KMS-11 (cell line): ENCODE data around the gene CDCA5.

ENCODE experiments used
- H2AFZ ChIP-seq: fragments of 200-600 bp; sonication (generic); 2 replicates; pipeline ENCODE4 v1.6.1; 2016; ENCODE audit warnings: antibody characterized with exemption, mixed run types, low read depth
- H3K27ac ChIP-seq: fragments of 200-600 bp; sonication (generic); 2 replicates; pipeline ENCODE4 v1.6.1; 2016; ENCODE audit warnings: mild to moderate bottlenecking, mixed run types
- H3K27me3 ChIP-seq: fragments of 200-600 bp; sonication (generic); 2 replicates; pipeline ENCODE4 v1.6.1; 2017; ENCODE audit warnings: mild to moderate bottlenecking, low read depth, mixed run types, moderate library complexity; ENCODE audit not compliant: insufficient read depth
- H3K36me3 ChIP-seq: fragments of 200-600 bp; sonication (generic); 2 replicates; pipeline ENCODE4 v1.6.1; 2017; ENCODE audit warnings: mild to moderate bottlenecking, mixed run types; ENCODE audit not compliant: insufficient read depth
- H3K4me1 ChIP-seq: fragments of 200-600 bp; sonication (generic); 2 replicates; pipeline ENCODE4 v1.6.1; 2016; ENCODE audit warnings: mild to moderate bottlenecking, low read depth, mixed run types; ENCODE audit not compliant: poor library complexity, severe bottlenecking
- H3K4me2 ChIP-seq: fragments of 200-600 bp; sonication (generic); 2 replicates; pipeline ENCODE4 v1.7.0; 2016; ENCODE audit warnings: mild to moderate bottlenecking, mixed run types
- H3K4me3 ChIP-seq: fragments of 200-600 bp; sonication (generic); IDR thresholded peaks from 2 replicates; pipeline ENCODE4 v1.6.1; 2017; ENCODE audit warnings: low read depth, low read length, mixed read lengths; ENCODE audit not compliant: insufficient read depth
- H3K79me2 ChIP-seq: fragments of 200-600 bp; sonication (generic); 2 replicates; pipeline ENCODE4 v1.6.1; 2016; ENCODE audit warnings: low read depth, mixed run types; ENCODE audit not compliant: insufficient read depth
- H3K9ac ChIP-seq: fragments of 200-600 bp; sonication (generic); 2 replicates; pipeline ENCODE4 v1.6.1; 2016; ENCODE audit warnings: mild to moderate bottlenecking, mixed run types
- H4K20me1 ChIP-seq: fragments of 200-600 bp; sonication (generic); 2 replicates; pipeline ENCODE4 v1.6.1; 2016; ENCODE audit warnings: mild to moderate bottlenecking, mixed run types; ENCODE audit not compliant: insufficient read depth
- TF ChIP-seq, protein P1 (sequence below): fragments of 200-600 bp; sonication (generic); conservative IDR thresholded peaks from 2 replicates; pipeline ENCODE4 v1.6.1; 2017; ENCODE audit warnings: low read depth, mild to moderate bottlenecking, antibody characterized with exemption, low read length, moderate library complexity, mixed read lengths

The CDCA5 gene

DNA sequence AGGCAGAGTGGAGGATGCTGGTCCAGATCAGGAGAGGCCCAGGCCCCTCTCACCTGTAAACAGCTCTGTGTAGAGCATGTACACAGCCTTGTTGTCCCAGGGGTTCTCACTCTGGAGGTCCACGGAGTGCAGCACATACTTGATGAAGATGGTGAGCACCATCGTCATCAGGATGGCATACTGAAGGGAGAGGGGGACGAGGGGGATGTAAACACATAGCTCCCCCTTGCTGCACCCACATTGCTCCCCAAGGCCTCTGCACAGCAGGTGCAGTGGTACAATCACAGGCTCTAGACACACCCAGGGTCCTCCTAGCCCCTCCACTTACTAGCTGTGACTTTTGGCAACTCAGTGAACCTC lies 47.6 kb upstream of the CDCA5 start:
- peaks cover 25% of the 10 kb centered on the region for H3K4me1 ChIP-seq
- H3K27me3 ChIP-seq = no peaks in the 10 kb centered on the region
- no peaks in the 10 kb centered on the region; the same call in 1 of the 2 replicates for H3K36me3 ChIP-seq
- no peak overlapping the region for H3K4me2 ChIP-seq
- no peak overlapping the region for H3K4me3 ChIP-seq
- H3K9ac ChIP-seq = no peak overlapping the region
- no peak overlapping the region for H2AFZ ChIP-seq
- TF ChIP-seq, protein P1, sequence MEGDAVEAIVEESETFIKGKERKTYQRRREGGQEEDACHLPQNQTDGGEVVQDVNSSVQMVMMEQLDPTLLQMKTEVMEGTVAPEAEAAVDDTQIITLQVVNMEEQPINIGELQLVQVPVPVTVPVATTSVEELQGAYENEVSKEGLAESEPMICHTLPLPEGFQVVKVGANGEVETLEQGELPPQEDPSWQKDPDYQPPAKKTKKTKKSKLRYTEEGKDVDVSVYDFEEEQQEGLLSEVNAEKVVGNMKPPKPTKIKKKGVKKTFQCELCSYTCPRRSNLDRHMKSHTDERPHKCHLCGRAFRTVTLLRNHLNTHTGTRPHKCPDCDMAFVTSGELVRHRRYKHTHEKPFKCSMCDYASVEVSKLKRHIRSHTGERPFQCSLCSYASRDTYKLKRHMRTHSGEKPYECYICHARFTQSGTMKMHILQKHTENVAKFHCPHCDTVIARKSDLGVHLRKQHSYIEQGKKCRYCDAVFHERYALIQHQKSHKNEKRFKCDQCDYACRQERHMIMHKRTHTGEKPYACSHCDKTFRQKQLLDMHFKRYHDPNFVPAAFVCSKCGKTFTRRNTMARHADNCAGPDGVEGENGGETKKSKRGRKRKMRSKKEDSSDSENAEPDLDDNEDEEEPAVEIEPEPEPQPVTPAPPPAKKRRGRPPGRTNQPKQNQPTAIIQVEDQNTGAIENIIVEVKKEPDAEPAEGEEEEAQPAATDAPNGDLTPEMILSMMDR = no peak
- no peaks in the 10 kb centered on the region for H4K20me1 ChIP-seq
- no peak overlapping the region for H3K27ac ChIP-seq
- H3K79me2 ChIP-seq = peaks cover 14% of the 10 kb centered on the region

DNA sequence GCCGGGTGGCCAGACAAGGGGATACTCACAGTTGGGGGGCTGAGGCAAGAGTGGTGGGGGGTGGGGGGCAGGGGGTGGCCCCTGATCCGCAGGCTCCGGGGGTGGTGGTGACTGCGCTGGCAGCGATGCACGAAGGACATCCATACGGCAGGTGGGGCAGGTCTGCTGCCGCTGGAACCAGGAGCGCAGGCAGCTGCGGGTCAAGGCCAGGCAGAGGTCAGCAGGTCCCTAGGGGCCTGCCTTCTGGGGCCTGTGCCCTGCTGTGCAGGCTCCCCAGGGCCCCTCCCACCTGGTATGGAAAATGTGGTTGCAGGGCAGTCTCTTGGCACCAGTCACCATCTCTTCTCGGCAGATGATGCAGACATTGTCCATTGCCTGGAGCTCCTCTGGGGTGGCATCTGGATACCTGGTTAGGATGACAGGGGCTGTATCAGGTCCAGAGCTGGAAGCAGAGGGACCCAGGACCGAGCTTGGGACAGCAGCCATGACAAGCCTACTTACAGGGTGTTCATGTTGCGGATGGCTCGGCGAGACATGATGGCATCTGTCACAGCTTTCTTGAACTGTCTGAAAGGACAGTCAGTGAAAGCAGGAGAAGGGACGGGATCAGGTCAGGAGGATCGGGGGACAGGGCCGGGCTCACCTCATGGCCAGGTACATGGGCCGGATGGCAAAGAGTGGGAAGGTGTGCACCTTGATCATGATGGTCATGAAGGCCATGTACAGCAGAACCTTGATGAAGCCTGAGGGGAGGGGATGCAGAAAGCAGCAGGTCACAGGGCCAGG lies 47.0 kb upstream of the CDCA5 start:
- no peak overlapping the region for H3K9ac ChIP-seq
- no peak overlapping the region for H2AFZ ChIP-seq
- no peak overlapping the region for H3K4me3 ChIP-seq
- no peak overlapping the region for H3K4me2 ChIP-seq
- H3K79me2 ChIP-seq = peaks cover 14% of the 10 kb centered on the region
- no peaks in the 10 kb centered on the region for H4K20me1 ChIP-seq
- peaks cover 19% of the 10 kb centered on the region for H3K4me1 ChIP-seq
- H3K36me3 ChIP-seq = no peaks in the 10 kb centered on the region; the same call in 1 of the 2 replicates
- TF ChIP-seq, protein P1 = no peak
- no peak overlapping the region for H3K27ac ChIP-seq
- H3K27me3 ChIP-seq = no peaks in the 10 kb centered on the region

DNA sequence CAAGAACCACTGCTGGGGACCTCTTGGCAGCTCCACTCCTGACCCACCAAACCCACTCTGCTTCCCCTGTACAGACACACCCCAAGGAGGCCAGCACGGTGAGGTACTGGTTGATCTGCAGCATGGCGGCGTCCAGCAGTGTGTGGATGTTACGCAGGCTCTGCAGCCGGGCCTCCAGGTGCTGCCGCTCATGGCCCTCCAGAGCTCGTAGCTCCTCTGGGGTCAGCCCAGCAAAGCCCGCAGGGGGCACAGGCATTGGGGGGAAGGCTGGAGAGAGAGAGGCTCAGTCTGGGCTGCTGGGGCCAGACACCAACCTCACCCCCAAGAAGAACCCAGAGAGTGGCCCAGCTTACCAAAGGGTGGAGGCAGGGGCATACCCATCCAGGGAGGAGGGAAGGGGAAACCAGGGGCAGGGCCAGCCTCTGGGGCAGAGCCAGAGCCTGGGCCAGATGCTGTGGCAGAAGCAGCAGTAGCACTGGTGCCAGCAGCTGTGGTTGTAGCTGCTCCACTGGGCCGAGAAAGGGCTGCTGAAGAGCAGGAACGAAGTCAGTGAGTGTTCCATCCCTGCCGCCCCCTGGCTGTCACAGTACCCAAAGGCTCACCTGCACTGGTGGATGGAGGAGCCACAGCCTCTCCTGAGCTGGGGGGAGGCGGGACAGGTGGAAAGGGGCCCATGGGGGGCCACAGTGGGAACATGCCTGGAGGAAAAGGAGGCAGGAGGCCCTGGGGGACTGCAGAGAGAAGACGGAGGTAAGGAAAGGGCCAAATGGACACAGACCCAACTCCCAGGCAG lies 46.0 kb upstream of the CDCA5 start:
- no peak overlapping the region for H2AFZ ChIP-seq
- H3K36me3 ChIP-seq = no peaks in the 10 kb centered on the region; the same call in 1 of the 2 replicates
- TF ChIP-seq, protein P1 = no peak
- H3K79me2 ChIP-seq = peaks cover 14% of the 10 kb centered on the region
- no peak overlapping the region for H3K4me2 ChIP-seq
- no peak overlapping the region for H3K9ac ChIP-seq
- H4K20me1 ChIP-seq = no peaks in the 10 kb centered on the region
- no peak overlapping the region for H3K27ac ChIP-seq
- no peaks in the 10 kb centered on the region for H3K27me3 ChIP-seq
- no peak overlapping the region for H3K4me3 ChIP-seq
- peaks cover 14% of the 10 kb centered on the region for H3K4me1 ChIP-seq

DNA sequence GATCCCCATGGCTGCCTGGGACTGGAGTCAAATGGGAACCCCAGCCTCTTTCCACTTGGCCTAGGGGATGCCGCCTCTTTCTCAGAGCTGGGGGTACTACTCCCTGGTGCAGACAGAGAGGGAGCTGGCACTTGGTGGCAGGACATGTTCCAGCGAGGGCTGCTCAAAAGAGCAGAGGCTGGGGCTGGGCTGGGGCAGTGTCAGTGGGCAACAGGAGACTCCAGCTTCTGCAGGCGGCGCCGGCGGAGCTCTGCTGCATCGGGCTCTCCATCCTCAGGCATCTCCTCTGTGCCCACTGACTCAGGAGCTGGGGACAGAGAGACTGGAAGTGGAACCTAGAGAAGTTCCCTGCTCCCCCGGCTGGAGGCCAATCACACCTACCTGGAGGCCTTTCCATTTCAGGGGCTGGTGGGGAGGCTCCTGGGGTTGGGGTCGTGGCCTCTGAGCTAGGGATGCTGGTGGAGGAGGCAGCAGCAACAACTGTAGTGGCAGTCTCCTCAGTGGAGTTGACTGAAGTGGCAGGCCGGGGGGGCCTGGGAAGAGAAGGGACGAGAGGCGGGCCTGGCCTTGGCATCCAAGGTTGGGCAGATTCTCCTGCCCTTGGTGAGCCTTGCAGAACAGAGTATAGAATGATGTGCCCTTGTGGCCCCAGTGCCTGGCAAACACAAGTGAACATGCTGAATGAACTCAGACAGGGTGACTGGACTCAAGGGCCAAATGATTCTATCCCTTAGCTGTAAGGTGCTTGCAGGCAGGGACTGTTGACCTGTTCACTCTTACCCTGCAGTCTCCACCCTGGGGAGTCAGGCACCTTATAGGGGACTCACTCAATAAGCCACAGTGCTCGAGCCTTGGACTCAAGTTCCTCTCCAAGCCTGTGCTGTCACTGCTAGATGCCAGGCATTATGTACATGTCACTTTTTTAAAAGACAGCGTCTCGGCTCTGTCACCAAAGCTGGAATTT lies 44.6 kb upstream of the CDCA5 start:
- H3K79me2 ChIP-seq = peaks cover 19% of the 10 kb centered on the region
- H3K27ac ChIP-seq = no peak overlapping the region
- H3K36me3 ChIP-seq = no peaks in the 10 kb centered on the region; the same call in 1 of the 2 replicates
- H2AFZ ChIP-seq = no peak overlapping the region
- H3K27me3 ChIP-seq = no peaks in the 10 kb centered on the region
- no peak overlapping the region for H3K9ac ChIP-seq
- no peak overlapping the region for H3K4me3 ChIP-seq
- no peaks in the 10 kb centered on the region for H4K20me1 ChIP-seq
- H3K4me2 ChIP-seq = no peak overlapping the region
- TF ChIP-seq, protein P1 = no peak
- H3K4me1 ChIP-seq = peaks cover 20% of the 10 kb centered on the region
